ENCODE results near the gene MRPS21.

Gene MRPS21

DNA sequence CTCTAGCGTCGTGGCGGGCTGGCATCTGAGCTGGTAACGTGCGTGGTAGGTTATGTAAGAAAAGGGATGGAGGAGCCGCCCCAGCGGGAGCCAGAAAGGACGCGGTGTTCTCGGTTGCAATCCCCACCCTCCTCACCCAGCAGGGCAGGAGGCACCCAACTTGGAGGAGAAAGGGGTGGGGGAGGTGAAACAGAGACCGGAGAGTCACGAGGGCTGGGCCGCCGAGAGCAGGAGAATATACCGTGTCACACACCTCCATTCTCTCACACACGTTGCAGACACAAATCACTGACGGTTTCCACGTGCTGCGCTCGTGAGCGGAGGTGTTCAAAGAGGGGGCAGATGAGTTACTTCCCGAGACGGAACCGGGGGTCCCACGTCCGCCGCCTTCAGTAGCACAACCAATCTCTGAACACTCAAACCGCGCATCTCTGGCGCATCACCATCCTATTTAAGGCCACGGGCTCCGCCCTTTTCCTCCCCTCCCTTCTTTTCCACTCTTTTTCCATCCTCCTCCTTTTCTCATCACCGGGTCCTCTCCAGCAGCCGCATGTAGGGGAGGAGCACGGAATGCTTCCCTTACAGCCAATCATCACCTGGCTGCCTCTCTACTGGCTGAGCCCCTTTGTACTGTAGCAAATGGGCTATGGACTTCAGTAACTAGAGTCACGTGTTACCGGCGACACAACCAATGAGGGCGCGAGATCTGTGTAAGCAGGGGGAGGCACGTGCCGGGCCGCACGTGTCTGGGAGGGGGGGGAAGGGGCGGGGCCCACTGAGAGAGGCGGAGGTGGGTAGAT, 11.7 kb upstream of the MRPS21 start, which contains the start of gene CIART:
Gene CIART, plus strand, starts transcription at position 797 of the 800 bp plus-strand sequence. CDS start 714 bp downstream, outside the sequence.
- peak within 1 kb of the TSS; percentile 89 for H3K27ac ChIP-seq

DNA sequence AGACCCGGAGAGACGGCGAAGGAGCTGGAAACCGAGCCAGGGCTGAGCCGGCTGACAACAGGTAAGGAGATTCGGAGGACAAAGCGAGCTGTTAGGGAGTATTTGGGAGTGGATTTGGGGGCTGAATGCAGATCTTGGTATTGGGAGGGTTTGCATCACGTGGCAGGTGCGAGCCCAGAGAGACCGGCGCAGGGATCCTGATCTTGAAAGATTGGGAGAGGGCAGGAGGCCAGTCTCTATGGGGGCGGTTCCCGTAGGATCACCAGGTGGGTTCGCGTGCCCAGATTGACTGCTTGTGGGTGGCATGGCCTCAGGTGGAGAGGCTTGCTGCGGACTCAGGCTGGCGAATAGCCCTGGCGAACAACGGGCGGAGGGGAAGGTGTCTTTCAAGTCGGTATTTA, 11.1 kb upstream of the MRPS21 start:
- H3K27ac ChIP-seq, result peak overlapping the region; percentile 89
- TF ChIP-seq, protein P1, sequence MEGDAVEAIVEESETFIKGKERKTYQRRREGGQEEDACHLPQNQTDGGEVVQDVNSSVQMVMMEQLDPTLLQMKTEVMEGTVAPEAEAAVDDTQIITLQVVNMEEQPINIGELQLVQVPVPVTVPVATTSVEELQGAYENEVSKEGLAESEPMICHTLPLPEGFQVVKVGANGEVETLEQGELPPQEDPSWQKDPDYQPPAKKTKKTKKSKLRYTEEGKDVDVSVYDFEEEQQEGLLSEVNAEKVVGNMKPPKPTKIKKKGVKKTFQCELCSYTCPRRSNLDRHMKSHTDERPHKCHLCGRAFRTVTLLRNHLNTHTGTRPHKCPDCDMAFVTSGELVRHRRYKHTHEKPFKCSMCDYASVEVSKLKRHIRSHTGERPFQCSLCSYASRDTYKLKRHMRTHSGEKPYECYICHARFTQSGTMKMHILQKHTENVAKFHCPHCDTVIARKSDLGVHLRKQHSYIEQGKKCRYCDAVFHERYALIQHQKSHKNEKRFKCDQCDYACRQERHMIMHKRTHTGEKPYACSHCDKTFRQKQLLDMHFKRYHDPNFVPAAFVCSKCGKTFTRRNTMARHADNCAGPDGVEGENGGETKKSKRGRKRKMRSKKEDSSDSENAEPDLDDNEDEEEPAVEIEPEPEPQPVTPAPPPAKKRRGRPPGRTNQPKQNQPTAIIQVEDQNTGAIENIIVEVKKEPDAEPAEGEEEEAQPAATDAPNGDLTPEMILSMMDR (IDR thresholded peaks at IDR 0.05), result no peak
- TF ChIP-seq ZFX (IDR thresholded peaks at IDR 0.05; ENCODE audit: borderline replicate concordance), result no peak

More for the DNA sequence above, 11.7 kb upstream of the MRPS21 start, which contains the start of gene CIART:
- TF ChIP-seq, protein P1 (IDR thresholded peaks at IDR 0.05), result no peak
- TF ChIP-seq ZFX (IDR thresholded peaks at IDR 0.05; ENCODE audit: borderline replicate concordance), result no peak

DNA sequence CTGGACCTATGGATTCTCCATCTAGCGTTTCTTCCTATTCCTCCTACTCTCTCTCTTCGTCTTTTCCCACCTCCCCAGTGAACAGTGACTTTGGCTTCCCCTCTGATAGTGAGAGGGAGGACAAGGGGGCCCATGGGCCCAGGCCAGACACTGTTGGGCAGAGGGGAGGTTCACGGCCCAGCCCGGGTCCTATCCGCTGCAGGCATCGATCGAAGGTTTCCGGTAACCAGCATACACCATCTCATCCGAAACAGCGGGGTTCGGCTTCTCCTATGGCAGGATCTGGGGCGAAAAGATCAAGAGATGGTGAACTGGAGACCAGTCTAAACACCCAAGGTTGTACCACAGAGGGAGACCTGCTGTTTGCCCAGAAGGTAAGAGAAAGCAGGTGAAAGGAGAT, 10.4 kb upstream of the MRPS21 start:
- no peak overlapping the region; the same call in 1 of the 2 replicates for H3K27ac ChIP-seq

DNA sequence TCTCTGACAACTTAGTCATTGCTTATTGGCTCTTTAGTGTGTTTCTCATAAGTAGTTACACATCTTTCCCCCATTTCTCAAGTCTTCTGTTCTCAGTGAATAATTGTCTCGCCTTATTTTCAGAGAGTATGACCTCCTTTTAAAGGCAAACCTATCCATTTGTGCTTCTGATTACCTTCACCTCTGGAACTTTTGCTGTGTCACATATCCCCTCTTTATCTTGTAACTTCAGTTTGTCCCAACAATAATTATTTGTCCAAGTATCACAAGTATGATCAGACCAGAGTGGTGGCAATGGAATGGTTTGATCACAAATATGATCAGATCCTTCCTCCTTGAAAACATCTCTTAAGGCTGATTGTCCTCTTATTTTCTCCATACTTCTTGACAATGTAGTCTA, 5.3 kb upstream of the MRPS21 start:
- no peak overlapping the region for H3K27ac ChIP-seq
- TF ChIP-seq, protein P1 (IDR thresholded peaks at IDR 0.05), result no peak
- no peak for TF ChIP-seq ZFX (IDR thresholded peaks at IDR 0.05; ENCODE audit: borderline replicate concordance)

More for the DNA sequence above, 10.4 kb upstream of the MRPS21 start:
- TF ChIP-seq, protein P1 (IDR thresholded peaks at IDR 0.05), result no peak
- no peak for TF ChIP-seq ZFX (IDR thresholded peaks at IDR 0.05; ENCODE audit: borderline replicate concordance)

DNA sequence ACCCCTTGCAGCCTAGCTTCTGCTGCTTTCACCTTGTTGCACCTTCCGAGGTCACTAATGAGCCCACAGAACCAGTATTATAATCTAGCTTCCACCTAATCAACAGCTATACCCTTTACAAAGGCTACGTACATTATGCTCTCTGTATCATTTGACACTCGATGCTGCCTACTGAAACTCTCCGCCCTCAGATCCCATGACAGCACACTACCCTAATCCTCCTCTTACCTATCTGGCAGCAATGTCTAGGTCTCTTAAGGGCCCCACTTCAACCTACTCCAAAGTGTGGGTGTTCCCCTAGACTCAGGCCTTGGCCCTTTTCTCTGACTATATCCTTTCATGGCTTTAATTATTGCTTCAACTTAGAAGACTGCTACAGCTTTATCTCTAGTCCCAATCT, 4.8 kb upstream of the MRPS21 start:
- TF ChIP-seq, protein P1 (IDR thresholded peaks at IDR 0.05), result no peak
- no peak for TF ChIP-seq ZFX (IDR thresholded peaks at IDR 0.05; ENCODE audit: borderline replicate concordance)
- no peak overlapping the region for H3K27ac ChIP-seq

DNA sequence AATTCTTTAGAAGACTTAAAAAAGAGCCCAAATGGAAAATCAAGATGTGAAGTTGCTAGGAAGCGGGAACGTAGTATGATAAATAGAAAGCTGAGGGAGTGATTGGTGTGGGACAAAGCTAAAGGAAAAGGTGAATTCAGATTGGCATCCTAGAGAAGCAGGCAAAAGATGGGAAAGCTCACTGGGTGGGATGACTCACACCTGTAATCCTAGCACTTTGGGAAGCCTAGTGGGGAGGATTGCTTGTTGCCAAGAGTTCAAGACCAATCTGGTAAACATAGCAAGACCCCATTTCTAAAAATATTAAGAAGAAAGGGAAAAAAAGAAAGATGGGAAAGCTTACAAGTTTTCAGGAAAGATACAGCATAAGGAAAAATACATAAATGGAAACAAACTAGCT, 1.8 kb downstream of the MRPS21 start:
- TF ChIP-seq, protein P1 (IDR thresholded peaks at IDR 0.05), result no peak
- TF ChIP-seq ZFX (IDR thresholded peaks at IDR 0.05; ENCODE audit: borderline replicate concordance), result no peak
- H3K27ac ChIP-seq, result no peak overlapping the region

DNA sequence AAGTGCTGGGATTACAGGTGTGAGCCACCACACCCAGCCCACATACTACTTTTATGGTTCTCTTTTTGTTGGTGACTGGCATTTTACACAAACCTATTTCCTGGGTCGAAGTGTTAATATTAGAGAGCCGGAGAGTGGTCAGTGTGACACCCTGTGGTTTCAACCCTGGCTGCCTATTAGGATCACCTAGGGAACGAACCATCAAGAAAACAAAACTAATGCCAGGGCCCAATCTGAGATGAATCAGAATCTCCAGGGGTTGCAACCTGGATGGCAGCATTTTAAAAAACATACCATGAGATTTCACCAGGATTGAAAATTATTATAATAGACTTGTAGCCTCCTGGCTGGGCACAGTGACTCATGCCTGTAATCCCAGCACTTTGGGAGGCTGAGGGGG, 6.1 kb downstream of the MRPS21 start:
- no peak overlapping the region for H3K27ac ChIP-seq
- TF ChIP-seq, protein P1 (IDR thresholded peaks at IDR 0.05), result no peak
- TF ChIP-seq ZFX (IDR thresholded peaks at IDR 0.05; ENCODE audit: borderline replicate concordance), result no peak

All from 22Rv1 (cell line).